ENCODE results near the gene WHAMM.

DNA sequence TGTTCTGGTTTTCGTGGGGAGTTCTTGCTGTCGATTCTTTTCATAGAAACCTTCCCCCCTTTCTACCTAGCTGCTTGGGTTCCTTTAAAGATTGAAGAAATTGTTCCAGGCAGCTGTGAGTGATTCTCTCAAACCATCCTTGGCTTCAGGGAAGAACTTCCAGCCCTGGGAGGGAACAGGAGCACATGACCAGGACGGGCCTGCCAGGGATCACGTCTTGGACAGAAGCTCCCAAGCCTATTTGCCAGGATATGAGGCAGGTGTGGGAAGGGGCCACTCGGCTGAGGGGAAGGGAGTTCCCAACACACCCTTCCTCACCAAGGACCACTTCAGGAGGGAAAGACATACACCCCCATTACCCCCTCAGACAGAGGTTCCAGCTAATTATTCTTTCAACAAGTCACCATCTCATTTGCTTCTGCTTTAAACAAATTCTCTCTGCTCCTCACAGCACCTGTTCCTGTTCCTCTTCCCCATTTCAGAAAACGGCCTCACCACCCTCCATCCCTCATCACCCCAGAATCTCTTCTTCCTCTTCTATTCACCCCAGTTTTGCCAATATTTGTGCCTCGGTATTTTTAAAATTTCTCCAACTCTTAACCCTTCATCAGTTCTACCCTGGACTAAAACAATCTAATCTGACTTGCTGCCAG lies 62.5 kb downstream of the WHAMM start:
- TF ChIP-seq TAF1 (IDR thresholded peaks at IDR 0.05; ENCODE audit: borderline replicate concordance, insufficient read depth, low read length) (no peak), POLR2AphosphoS5 (IDR thresholded peaks at IDR 0.05; ENCODE audit: low read depth, low read length) (no peak)
- TF ChIP-seq, protein P1, sequence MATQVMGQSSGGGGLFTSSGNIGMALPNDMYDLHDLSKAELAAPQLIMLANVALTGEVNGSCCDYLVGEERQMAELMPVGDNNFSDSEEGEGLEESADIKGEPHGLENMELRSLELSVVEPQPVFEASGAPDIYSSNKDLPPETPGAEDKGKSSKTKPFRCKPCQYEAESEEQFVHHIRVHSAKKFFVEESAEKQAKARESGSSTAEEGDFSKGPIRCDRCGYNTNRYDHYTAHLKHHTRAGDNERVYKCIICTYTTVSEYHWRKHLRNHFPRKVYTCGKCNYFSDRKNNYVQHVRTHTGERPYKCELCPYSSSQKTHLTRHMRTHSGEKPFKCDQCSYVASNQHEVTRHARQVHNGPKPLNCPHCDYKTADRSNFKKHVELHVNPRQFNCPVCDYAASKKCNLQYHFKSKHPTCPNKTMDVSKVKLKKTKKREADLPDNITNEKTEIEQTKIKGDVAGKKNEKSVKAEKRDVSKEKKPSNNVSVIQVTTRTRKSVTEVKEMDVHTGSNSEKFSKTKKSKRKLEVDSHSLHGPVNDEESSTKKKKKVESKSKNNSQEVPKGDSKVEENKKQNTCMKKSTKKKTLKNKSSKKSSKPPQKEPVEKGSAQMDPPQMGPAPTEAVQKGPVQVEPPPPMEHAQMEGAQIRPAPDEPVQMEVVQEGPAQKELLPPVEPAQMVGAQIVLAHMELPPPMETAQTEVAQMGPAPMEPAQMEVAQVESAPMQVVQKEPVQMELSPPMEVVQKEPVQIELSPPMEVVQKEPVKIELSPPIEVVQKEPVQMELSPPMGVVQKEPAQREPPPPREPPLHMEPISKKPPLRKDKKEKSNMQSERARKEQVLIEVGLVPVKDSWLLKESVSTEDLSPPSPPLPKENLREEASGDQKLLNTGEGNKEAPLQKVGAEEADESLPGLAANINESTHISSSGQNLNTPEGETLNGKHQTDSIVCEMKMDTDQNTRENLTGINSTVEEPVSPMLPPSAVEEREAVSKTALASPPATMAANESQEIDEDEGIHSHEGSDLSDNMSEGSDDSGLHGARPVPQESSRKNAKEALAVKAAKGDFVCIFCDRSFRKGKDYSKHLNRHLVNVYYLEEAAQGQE (IDR thresholded peaks at IDR 0.05; ENCODE audit: insufficient read depth in 1 of 2, low read depth in 2 of 2, low read length in 2 of 2) = no peak
